ENCODE measurements around the gene OMG.

OMG gene

DNA sequence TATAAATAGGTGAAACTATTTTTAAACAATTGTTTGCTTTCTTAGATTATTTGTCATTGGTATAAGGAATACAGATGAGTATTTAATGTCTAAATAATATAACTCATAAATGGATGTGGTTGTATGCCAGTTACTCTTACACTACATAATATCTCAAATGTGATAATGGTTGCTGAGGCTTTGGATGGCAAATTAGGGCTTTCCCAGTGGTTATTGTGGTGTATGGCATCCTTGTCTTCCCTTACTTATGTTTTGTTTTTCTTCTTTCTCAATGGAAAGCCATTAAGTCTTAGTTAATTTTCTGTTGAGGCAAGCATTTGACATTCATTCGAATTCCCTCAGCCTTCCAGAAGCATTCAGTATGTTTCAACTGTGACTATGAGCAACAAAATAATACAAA lies 10.5 kb downstream of the OMG start:
- Histone ChIP-seq H3K4me1 (ENCODE audit: control insufficient read depth, insufficient read depth, low read length) (peaks cover 2% of the 10 kb centered on the region; the same call in 1 of the 2 replicates), H3K36me3 (ENCODE audit: control insufficient read depth in 2 of 2, insufficient read depth in 1 of 2, low read length in 2 of 2) (peaks cover 11 to 25% of the 10 kb centered on the region in 2 experiments), H3K27ac (ENCODE audit: extremely low read depth, low read depth, low read length) (no peak overlapping the region), H3K4me3 (ENCODE audit: low read depth, low read length) (no peak overlapping the region), H3K9me3 (ENCODE audit: control insufficient read depth, insufficient read depth, low read depth, low read length) (no peaks in the 10 kb centered on the region)
- no peak for TF ChIP-seq ZSCAN30 (tag by site-specific recombination; IDR thresholded peaks at IDR 0.05)
- TF ChIP-seq ZNF433 (tag by site-specific recombination; IDR thresholded peaks at IDR 0.05; ENCODE audit: low read depth) = no peak
- no peak for TF ChIP-seq MZF1 (tag by site-specific recombination; IDR thresholded peaks at IDR 0.05; ENCODE audit: borderline replicate concordance)
- TF ChIP-seq, protein P1, sequence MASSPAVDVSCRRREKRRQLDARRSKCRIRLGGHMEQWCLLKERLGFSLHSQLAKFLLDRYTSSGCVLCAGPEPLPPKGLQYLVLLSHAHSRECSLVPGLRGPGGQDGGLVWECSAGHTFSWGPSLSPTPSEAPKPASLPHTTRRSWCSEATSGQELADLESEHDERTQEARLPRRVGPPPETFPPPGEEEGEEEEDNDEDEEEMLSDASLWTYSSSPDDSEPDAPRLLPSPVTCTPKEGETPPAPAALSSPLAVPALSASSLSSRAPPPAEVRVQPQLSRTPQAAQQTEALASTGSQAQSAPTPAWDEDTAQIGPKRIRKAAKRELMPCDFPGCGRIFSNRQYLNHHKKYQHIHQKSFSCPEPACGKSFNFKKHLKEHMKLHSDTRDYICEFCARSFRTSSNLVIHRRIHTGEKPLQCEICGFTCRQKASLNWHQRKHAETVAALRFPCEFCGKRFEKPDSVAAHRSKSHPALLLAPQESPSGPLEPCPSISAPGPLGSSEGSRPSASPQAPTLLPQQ (tag by site-specific recombination; IDR thresholded peaks at IDR 0.05) = no peak
- TF ChIP-seq ZNF202 (tag by site-specific recombination; IDR thresholded peaks at IDR 0.05; ENCODE audit: borderline replicate concordance) = no peak
- no peak for TF ChIP-seq ZNF133 (tag by site-specific recombination; IDR thresholded peaks at IDR 0.05)
- no peak for TF ChIP-seq ZNF24 (tag by site-specific recombination; IDR thresholded peaks at IDR 0.05)
- TF ChIP-seq, protein P2, sequence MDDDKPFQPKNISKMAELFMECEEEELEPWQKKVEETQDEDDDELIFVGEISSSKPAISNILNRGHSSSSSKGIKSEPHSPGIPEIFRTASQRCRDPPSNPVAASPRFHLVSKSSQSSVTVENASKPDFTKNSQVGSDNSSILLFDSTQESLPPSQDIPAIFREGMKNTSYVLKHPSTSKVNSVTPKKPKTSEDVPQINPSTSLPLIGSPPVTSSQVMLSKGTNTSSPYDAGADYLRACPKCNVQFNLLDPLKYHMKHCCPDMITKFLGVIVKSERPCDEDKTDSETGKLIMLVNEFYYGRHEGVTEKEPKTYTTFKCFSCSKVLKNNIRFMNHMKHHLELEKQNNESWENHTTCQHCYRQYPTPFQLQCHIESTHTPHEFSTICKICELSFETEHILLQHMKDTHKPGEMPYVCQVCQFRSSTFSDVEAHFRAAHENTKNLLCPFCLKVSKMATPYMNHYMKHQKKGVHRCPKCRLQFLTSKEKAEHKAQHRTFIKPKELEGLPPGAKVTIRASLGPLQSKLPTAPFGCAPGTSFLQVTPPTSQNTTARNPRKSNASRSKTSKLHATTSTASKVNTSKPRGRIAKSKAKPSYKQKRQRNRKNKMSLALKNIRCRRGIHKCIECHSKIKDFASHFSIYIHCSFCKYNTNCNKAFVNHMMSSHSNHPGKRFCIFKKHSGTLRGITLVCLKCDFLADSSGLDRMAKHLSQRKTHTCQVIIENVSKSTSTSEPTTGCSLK (tag by site-specific recombination; IDR thresholded peaks at IDR 0.05) = no peak
- TF ChIP-seq, protein P3, sequence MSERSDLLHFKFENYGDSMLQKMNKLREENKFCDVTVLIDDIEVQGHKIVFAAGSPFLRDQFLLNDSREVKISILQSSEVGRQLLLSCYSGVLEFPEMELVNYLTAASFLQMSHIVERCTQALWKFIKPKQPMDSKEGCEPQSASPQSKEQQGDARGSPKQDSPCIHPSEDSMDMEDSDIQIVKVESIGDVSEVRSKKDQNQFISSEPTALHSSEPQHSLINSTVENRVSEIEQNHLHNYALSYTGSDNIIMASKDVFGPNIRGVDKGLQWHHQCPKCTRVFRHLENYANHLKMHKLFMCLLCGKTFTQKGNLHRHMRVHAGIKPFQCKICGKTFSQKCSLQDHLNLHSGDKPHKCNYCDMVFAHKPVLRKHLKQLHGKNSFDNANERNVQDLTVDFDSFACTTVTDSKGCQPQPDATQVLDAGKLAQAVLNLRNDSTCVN (tag by site-specific recombination; optimal IDR thresholded peaks at IDR 0.05) = no peak
- no peak for TF ChIP-seq ZFP41 (tag by site-specific recombination; IDR thresholded peaks at IDR 0.05; ENCODE audit: borderline replicate concordance)
- TF ChIP-seq ZNF670 (tag by site-specific recombination; IDR thresholded peaks at IDR 0.05; ENCODE audit: low read depth) = no peak
- TF ChIP-seq, protein P4, sequence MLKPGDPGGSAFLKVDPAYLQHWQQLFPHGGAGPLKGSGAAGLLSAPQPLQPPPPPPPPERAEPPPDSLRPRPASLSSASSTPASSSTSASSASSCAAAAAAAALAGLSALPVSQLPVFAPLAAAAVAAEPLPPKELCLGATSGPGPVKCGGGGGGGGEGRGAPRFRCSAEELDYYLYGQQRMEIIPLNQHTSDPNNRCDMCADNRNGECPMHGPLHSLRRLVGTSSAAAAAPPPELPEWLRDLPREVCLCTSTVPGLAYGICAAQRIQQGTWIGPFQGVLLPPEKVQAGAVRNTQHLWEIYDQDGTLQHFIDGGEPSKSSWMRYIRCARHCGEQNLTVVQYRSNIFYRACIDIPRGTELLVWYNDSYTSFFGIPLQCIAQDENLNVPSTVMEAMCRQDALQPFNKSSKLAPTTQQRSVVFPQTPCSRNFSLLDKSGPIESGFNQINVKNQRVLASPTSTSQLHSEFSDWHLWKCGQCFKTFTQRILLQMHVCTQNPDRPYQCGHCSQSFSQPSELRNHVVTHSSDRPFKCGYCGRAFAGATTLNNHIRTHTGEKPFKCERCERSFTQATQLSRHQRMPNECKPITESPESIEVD (tag by site-specific recombination; IDR thresholded peaks at IDR 0.05) = no peak
- POLR2A ChIA-PET = no interaction called here
- CTCF ChIA-PET = no interaction called here

DNA sequence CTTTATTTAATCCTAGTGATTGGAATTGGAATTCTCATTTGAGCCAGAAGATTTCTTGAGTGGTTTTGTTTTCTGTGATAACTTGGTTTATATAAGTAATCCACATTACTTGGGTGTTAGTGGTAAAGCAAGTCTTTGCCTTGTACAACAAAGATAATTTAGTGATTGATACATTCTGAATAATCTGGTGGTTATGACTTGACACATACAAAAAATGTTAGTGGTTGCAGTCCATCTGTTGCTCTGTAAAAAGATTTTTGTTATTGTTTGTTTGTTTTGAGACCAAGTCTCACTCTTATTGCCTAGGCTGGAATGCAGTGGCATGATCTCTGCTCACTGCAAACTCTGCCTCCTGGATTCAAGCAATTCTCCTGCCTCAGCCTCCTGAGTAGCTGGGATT lies 13.2 kb downstream of the OMG start:
- no peaks in the 10 kb centered on the region for H3K9me3 ChIP-seq (ENCODE audit: control insufficient read depth, insufficient read depth, low read depth, low read length)
- POLR2A ChIA-PET = no interaction called here
- H3K27ac ChIP-seq (ENCODE audit: extremely low read depth, low read depth, low read length) = no peak overlapping the region
- H3K36me3 ChIP-seq (ENCODE audit: control insufficient read depth in 2 of 2, insufficient read depth in 1 of 2, low read length in 2 of 2) = peaks cover 19 to 25% of the 10 kb centered on the region in 2 experiments
- no peaks in the 10 kb centered on the region for H3K4me1 ChIP-seq (ENCODE audit: control insufficient read depth, insufficient read depth, low read length)
- H3K4me3 ChIP-seq (ENCODE audit: low read depth, low read length) = no peak overlapping the region
- CTCF ChIA-PET = interaction anchor here (1.2 kb wide), 1 partner anchor 17 kb away, joined by 4 read pairs; no protein-coding TSS in a partner anchor
- no peak for TF ChIP-seq ZNF660 (tag by site-specific recombination; IDR thresholded peaks at IDR 0.05)
- no peak for TF ChIP-seq ZNF112 (tag by site-specific recombination; IDR thresholded peaks at IDR 0.05)
- TF ChIP-seq, protein P5, sequence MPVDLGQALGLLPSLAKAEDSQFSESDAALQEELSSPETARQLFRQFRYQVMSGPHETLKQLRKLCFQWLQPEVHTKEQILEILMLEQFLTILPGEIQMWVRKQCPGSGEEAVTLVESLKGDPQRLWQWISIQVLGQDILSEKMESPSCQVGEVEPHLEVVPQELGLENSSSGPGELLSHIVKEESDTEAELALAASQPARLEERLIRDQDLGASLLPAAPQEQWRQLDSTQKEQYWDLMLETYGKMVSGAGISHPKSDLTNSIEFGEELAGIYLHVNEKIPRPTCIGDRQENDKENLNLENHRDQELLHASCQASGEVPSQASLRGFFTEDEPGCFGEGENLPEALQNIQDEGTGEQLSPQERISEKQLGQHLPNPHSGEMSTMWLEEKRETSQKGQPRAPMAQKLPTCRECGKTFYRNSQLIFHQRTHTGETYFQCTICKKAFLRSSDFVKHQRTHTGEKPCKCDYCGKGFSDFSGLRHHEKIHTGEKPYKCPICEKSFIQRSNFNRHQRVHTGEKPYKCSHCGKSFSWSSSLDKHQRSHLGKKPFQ (tag by site-specific recombination; IDR thresholded peaks at IDR 0.05) = no peak
- no peak for TF ChIP-seq KLF7 (tag by site-specific recombination; IDR thresholded peaks at IDR 0.05; ENCODE audit: borderline replicate concordance)
- no peak for TF ChIP-seq ZNF610 (tag by site-specific recombination; IDR thresholded peaks at IDR 0.05; ENCODE audit: borderline replicate concordance)
- TF ChIP-seq ZNF544 (tag by site-specific recombination; IDR thresholded peaks at IDR 0.05) = no peak
- TF ChIP-seq, protein P6, sequence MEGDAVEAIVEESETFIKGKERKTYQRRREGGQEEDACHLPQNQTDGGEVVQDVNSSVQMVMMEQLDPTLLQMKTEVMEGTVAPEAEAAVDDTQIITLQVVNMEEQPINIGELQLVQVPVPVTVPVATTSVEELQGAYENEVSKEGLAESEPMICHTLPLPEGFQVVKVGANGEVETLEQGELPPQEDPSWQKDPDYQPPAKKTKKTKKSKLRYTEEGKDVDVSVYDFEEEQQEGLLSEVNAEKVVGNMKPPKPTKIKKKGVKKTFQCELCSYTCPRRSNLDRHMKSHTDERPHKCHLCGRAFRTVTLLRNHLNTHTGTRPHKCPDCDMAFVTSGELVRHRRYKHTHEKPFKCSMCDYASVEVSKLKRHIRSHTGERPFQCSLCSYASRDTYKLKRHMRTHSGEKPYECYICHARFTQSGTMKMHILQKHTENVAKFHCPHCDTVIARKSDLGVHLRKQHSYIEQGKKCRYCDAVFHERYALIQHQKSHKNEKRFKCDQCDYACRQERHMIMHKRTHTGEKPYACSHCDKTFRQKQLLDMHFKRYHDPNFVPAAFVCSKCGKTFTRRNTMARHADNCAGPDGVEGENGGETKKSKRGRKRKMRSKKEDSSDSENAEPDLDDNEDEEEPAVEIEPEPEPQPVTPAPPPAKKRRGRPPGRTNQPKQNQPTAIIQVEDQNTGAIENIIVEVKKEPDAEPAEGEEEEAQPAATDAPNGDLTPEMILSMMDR (tag by site-specific recombination; IDR thresholded peaks at IDR 0.05) = no peak
- TF ChIP-seq, protein P7, sequence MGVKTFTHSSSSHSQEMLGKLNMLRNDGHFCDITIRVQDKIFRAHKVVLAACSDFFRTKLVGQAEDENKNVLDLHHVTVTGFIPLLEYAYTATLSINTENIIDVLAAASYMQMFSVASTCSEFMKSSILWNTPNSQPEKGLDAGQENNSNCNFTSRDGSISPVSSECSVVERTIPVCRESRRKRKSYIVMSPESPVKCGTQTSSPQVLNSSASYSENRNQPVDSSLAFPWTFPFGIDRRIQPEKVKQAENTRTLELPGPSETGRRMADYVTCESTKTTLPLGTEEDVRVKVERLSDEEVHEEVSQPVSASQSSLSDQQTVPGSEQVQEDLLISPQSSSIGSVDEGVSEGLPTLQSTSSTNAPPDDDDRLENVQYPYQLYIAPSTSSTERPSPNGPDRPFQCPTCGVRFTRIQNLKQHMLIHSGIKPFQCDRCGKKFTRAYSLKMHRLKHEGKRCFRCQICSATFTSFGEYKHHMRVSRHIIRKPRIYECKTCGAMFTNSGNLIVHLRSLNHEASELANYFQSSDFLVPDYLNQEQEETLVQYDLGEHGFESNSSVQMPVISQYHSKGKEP (tag by site-specific recombination; IDR thresholded peaks at IDR 0.05) = no peak

All from HEK293 (cell line).